Stimulated activated CD8-positive, alpha-beta memory T cell treated with anti-CD3 and anti-CD28 coated beads, Interleukin-7, amount 100 ng/mL, for 24 hours (primary cell): ENCODE data around the gene NAA50.
A peak's percentile ranks its signal among the peaks of the same experiment; 100 is the strongest.

Source experiments
- DNase-seq: peaks from one replicate; pipeline ENCODE4 v3.0.0-alpha.2; 2020; ENCODE audit warnings: low read depth

NAA50 gene

GRCh38 chr3:113741620-113742019 is 4.4 kb downstream of the NAA50 start:
- no peak for DNase-seq

GRCh38 chr3:113741086-113741485 is 5.0 kb downstream of the NAA50 start:
- no peak for DNase-seq

GRCh38 chr3:113736548-113737089 is 9.4 kb downstream of the NAA50 start:
- no peak for DNase-seq

GRCh38 chr3:113731694-113732093 is 14.4 kb downstream of the NAA50 start:
- no peak for DNase-seq

- no peak for DNase-seq
Observed at GRCh38 chr3:113730550-113730949, 15.5 kb downstream of the NAA50 start.

GRCh38 chr3:113728661-113729060 is 17.4 kb downstream of the NAA50 start:
- DNase-seq = no peak

- DNase-seq = no peak
Observed at GRCh38 chr3:113721636-113722035, 24.4 kb downstream of the NAA50 start.

- DNase-seq = no peak
Observed at GRCh38 chr3:113719758-113720157, 26.3 kb downstream of the NAA50 start.

- DNase-seq = no peak
Observed at GRCh38 chr3:113719294-113719693, 26.8 kb downstream of the NAA50 start.

GRCh38 chr3:113717818-113718217 is 28.2 kb downstream of the NAA50 start:
- DNase-seq = no peak

GRCh38 chr3:113717308-113717707 is 28.7 kb downstream of the NAA50 start:
- no peak for DNase-seq

GRCh38 chr3:113714702-113715101 is 31.3 kb downstream of the NAA50 start:
- DNase-seq = no peak

GRCh38 chr3:113712129-113712528 is 33.9 kb downstream of the NAA50 start:
- DNase-seq = no peak

- no peak for DNase-seq
Observed at GRCh38 chr3:113707835-113708234, 38.2 kb downstream of the NAA50 start.

GRCh38 chr3:113698956-113699355 is 47.1 kb downstream of the NAA50 start:
- no peak for DNase-seq

GRCh38 chr3:113698213-113698742 is 47.8 kb downstream of the NAA50 start:
- DNase-seq = no peak

- no peak for DNase-seq
Observed at GRCh38 chr3:113697500-113698090, 48.5 kb downstream of the NAA50 start.

GRCh38 chr3:113696658-113697499 is 49.2 kb downstream of the NAA50 start:
- DNase-seq = peak; percentile 94

GRCh38 chr3:113695786-113696645 is 50.0 kb downstream of the NAA50 start, which contains the start of gene USF3:
TSS of gene USF3 (minus strand) at chr3:113696642. CDS start at chr3:113674878, 21,764 bp downstream.
- DNase-seq = peak; percentile 55

- DNase-seq = no peak
Observed at GRCh38 chr3:113695431-113695785, 50.6 kb downstream of the NAA50 start.

- no peak for DNase-seq
Observed at GRCh38 chr3:113690482-113690881, 55.6 kb downstream of the NAA50 start.
